H1 (cell line): Measurements from ENCODE around the gene CAMP. TPM values are rescaled to one million over a fixed set of nuclear protein-coding genes. Genes with fewer than 3 reads are reported as not detected.

ENCODE experiments used
- CTCF ChIA-PET: fragments of 300-600 bp; sonication (Branson Sonifier 250); formaldehyde crosslinking; loops from one replicate; lab custom pipeline; 2021; ENCODE audit not compliant: partially characterized antibody; lab: Charles Lee
- POLR2A ChIA-PET: fragments of 300-600 bp; sonication (Branson Sonifier 250); formaldehyde crosslinking; loops from one replicate; lab custom pipeline; 2021; ENCODE audit warnings: inconsistent platforms; ENCODE audit not compliant: partially characterized antibody; lab: Charles Lee
- DNase-seq, 2 experiments: peaks; one replicate each; pipeline versions ENCODE4 v3.0.0 to v3.0.0-alpha.2; 2010 to 2022; ENCODE audit warnings: low spot score in 2 of 2, low read depth in 1 of 2, mixed read lengths in 1 of 2
- FAIRE-seq: peaks from 2 replicates; lab custom pipeline; 2011; peaks lifted over from hg19 to GRCh38; lab: Jason Lieb, UNC
- H2AFZ ChIP-seq: 2 replicates; pipeline ENCODE4 v1.8.1; 2012; ENCODE audit warnings: low read length, inconsistent platforms
- H2AK5ac ChIP-seq: 2 replicates; pipeline ENCODE4 v1.6.1; 2013; ENCODE audit warnings: low read depth, low read length
- H2BK120ac ChIP-seq: replicated peaks from 2 replicates; pipeline ENCODE3; 2013; ENCODE audit warnings: low read depth, low read length, inconsistent platforms
- H2BK12ac ChIP-seq: 2 replicates; pipeline ENCODE4 v1.6.1; 2013; ENCODE audit warnings: low read depth, low read length
- H2BK15ac ChIP-seq: 2 replicates; pipeline ENCODE4 v1.6.1; 2013; ENCODE audit warnings: low read length
- H2BK20ac ChIP-seq: 2 replicates; pipeline ENCODE4 v1.6.1; 2013; ENCODE audit warnings: low read length
- H2BK5ac ChIP-seq: 2 replicates; pipeline ENCODE4 v1.6.1; 2013; ENCODE audit warnings: low read depth, low read length
- H3K14ac ChIP-seq: 2 replicates; pipeline ENCODE4 v1.6.1; 2013; ENCODE audit warnings: inconsistent platforms; ENCODE audit not compliant: insufficient read length
- H3K18ac ChIP-seq: 2 replicates; pipeline ENCODE4 v1.6.1; 2013; ENCODE audit warnings: low read length; ENCODE audit errors: extremely low read depth
- H3K23ac ChIP-seq: 2 replicates; pipeline ENCODE4 v1.6.1; 2013; ENCODE audit warnings: inconsistent platforms; ENCODE audit not compliant: insufficient read length
- H3K23me2 ChIP-seq: 2 replicates; pipeline ENCODE4 v1.6.1; 2013; ENCODE audit warnings: low read depth, low read length
- H3K27ac ChIP-seq: 2 replicates; pipeline ENCODE4 v1.6.1; 2011; ENCODE audit warnings: low read depth, low read length, inconsistent platforms
- H3K27me3 ChIP-seq, 4 experiments: replicated peaks in 1 of 4; 1 replicate in 1 of 4; 2 replicates in 3 of 4; pipeline versions ENCODE4 v1.6.1 to v1.8.1; 2011 to 2013; ENCODE audit warnings: low read length in 3 of 4, mild to moderate bottlenecking in 3 of 4, inconsistent platforms in 2 of 4, mixed read lengths in 2 of 4, moderate library complexity in 1 of 4; ENCODE audit not compliant: control insufficient read depth in 3 of 4, insufficient read depth in 3 of 4; ENCODE audit errors: extremely low read depth in 1 of 4
- H3K36me3 ChIP-seq, 4 experiments: 2 replicates each; pipeline versions ENCODE4 v1.6.1 to v1.8.1; 2011 to 2013; ENCODE audit warnings: mild to moderate bottlenecking in 4 of 4, low read length in 3 of 4, moderate library complexity in 2 of 4, control low read depth in 1 of 4, inconsistent platforms in 1 of 4; ENCODE audit not compliant: insufficient read depth in 4 of 4, control insufficient read depth in 2 of 4
- H3K4ac ChIP-seq: replicated peaks from 2 replicates; pipeline ENCODE3; 2013; ENCODE audit warnings: low read length, low read depth, mixed read lengths, inconsistent platforms; ENCODE audit not compliant: insufficient read length
- H3K4me1 ChIP-seq, 4 experiments: replicated peaks in 1 of 4; 1 replicate in 1 of 4; 2 replicates in 3 of 4; pipeline versions ENCODE4 v1.6.1 to v1.8.1; 2011 to 2013; ENCODE audit warnings: low read length in 3 of 4, inconsistent platforms in 2 of 4, mixed read lengths in 1 of 4; ENCODE audit not compliant: insufficient read depth in 4 of 4, control insufficient read depth in 3 of 4
- H3K4me2 ChIP-seq, 2 experiments: 2 replicates each; pipeline versions ENCODE4 v1.6.1 to v1.8.1; 2011 to 2013; ENCODE audit warnings: low read depth in 2 of 2, low read length in 2 of 2, control low read depth in 1 of 2, inconsistent platforms in 1 of 2, mild to moderate bottlenecking in 1 of 2; ENCODE audit not compliant: insufficient read depth in 1 of 2
- H3K4me3 ChIP-seq, 4 experiments: fragments of 200-600, 300-600 bp in 1 of 4; sonication (generic), shearing (Covaris generic), sonication (Bioruptor Twin) in 1 of 4; 2 replicates each; pipeline versions ENCODE4 v1.5.1 to v1.8.1; 2011 to 2016; ENCODE audit warnings: low read length in 4 of 4, low read depth in 3 of 4, control low read depth in 2 of 4, inconsistent platforms in 2 of 4, mild to moderate bottlenecking in 2 of 4, mixed read lengths in 1 of 4, moderate library complexity in 1 of 4; ENCODE audit not compliant: insufficient read depth in 2 of 4; ENCODE audit errors: extremely low read depth in 1 of 4
- H3K56ac ChIP-seq: replicated peaks from 2 replicates; pipeline ENCODE3; 2013; ENCODE audit warnings: low read depth, mild to moderate bottlenecking, mixed read lengths, low read length, inconsistent platforms; ENCODE audit not compliant: insufficient read length
- H3K79me1 ChIP-seq: 2 replicates; pipeline ENCODE4 v1.6.1; 2013; ENCODE audit warnings: low read depth, low read length, control low read depth
- H3K79me2 ChIP-seq, 2 experiments: 2 replicates each; pipeline versions ENCODE4 v1.6.1 to v1.8.1; 2012 to 2013; ENCODE audit warnings: low read length in 2 of 2, mild to moderate bottlenecking in 2 of 2, inconsistent platforms in 1 of 2; ENCODE audit not compliant: insufficient read depth in 2 of 2, control insufficient read depth in 1 of 2
- H3K9ac ChIP-seq, 4 experiments: replicated peaks in 1 of 4; 1 replicate in 1 of 4; 2 replicates in 3 of 4; pipeline versions ENCODE4 v1.6.1 to v1.8.1; 2011 to 2013; ENCODE audit warnings: low read depth in 3 of 4, low read length in 3 of 4, control low read depth in 2 of 4, mild to moderate bottlenecking in 2 of 4, moderate library complexity in 2 of 4, inconsistent platforms in 1 of 4; ENCODE audit errors: extremely low read depth in 1 of 4
- H3K9me3 ChIP-seq, 2 experiments: 2 replicates each; pipeline versions ENCODE4 v1.6.1 to v1.8.1; 2012 to 2013; ENCODE audit warnings: mild to moderate bottlenecking in 2 of 2, moderate library complexity in 2 of 2, control low read depth in 1 of 2, inconsistent platforms in 1 of 2, low read depth in 1 of 2, low read length in 1 of 2, mixed read lengths in 1 of 2; ENCODE audit not compliant: insufficient read depth in 2 of 2
- H4K20me1 ChIP-seq, 2 experiments: replicated peaks in 1 of 2; 2 replicates each; pipeline versions ENCODE3 to v1.8.1; 2011 to 2013; ENCODE audit warnings: inconsistent platforms in 2 of 2, low read length in 2 of 2, mild to moderate bottlenecking in 1 of 2; ENCODE audit not compliant: insufficient read depth in 2 of 2, control insufficient read depth in 1 of 2
- H4K5ac ChIP-seq: 2 replicates; pipeline ENCODE4 v1.6.1; 2013; ENCODE audit warnings: low read length, low read depth, mixed read lengths, inconsistent platforms; ENCODE audit not compliant: insufficient read length
- H4K8ac ChIP-seq: 2 replicates; pipeline ENCODE4 v1.8.0; 2013; ENCODE audit warnings: mild to moderate bottlenecking, moderate library complexity, low read length, inconsistent platforms; ENCODE audit not compliant: insufficient read depth; ENCODE audit errors: extremely low read depth
- H4K91ac ChIP-seq: replicated peaks from 2 replicates; pipeline ENCODE3; 2013; ENCODE audit warnings: low read length, mixed read lengths, inconsistent platforms; ENCODE audit not compliant: insufficient read length
- CHD1 ChIP-seq: IDR thresholded peaks from 2 replicates; pipeline ENCODE4 v1.6.1; 2012; ENCODE audit warnings: low read depth, low read length, improper control_type of control experiment
- CTBP2 ChIP-seq: IDR thresholded peaks from 2 replicates; pipeline ENCODE4 v1.7.0; 2011; ENCODE audit warnings: borderline replicate concordance, mild to moderate bottlenecking, moderate library complexity, mixed read lengths, low read length; ENCODE audit not compliant: insufficient read depth, insufficient read length
- EGR1 ChIP-seq: IDR thresholded peaks from 2 replicates; pipeline ENCODE4 v1.6.1; 2011; ENCODE audit warnings: low read depth, low read length, borderline replicate concordance
- EP300 ChIP-seq, 2 experiments: IDR thresholded peaks; 1 replicate in 1 of 2; 2 replicates in 1 of 2; pipeline ENCODE4 v1.6.1; 2011 to 2012; ENCODE audit warnings: low read depth in 2 of 2, low read length in 2 of 2, mild to moderate bottlenecking in 2 of 2, borderline replicate concordance in 1 of 2, inconsistent platforms in 1 of 2, moderate library complexity in 1 of 2
- JUN ChIP-seq: IDR thresholded peaks from 2 replicates; pipeline ENCODE4 v1.6.1; 2011; ENCODE audit warnings: low read depth, mild to moderate bottlenecking, improper control_type of control experiment, low read length
- JUND ChIP-seq: IDR thresholded peaks from 2 replicates; pipeline ENCODE4 v1.6.1; 2011; ENCODE audit warnings: mild to moderate bottlenecking, improper control_type of control experiment, low read length
- KDM1A ChIP-seq: fragments of 200-600, 300-600 bp; sonication (generic); IDR thresholded peaks from 2 replicates; pipeline ENCODE4 v1.7.1; 2016; ENCODE audit warnings: mild to moderate bottlenecking, low read length, borderline replicate concordance
- KDM4A ChIP-seq: IDR thresholded peaks from one replicate; pipeline ENCODE4 v1.7.1; 2012; ENCODE audit warnings: low read depth, mild to moderate bottlenecking, moderate library complexity, low read length, inconsistent platforms; ENCODE audit not compliant: severe bottlenecking
- NRF1 ChIP-seq: IDR thresholded peaks from 2 replicates; pipeline ENCODE4 v1.6.1; 2011; ENCODE audit warnings: mild to moderate bottlenecking, low read depth, low read length, improper control_type of control experiment
- POLR2A ChIP-seq, 2 experiments: IDR thresholded peaks; 1 replicate in 1 of 2; 2 replicates in 1 of 2; pipeline ENCODE4 v1.6.1; 2011; ENCODE audit warnings: low read depth in 2 of 2, low read length in 2 of 2, mild to moderate bottlenecking in 2 of 2; ENCODE audit errors: control extremely low read depth in 1 of 2
- SAP30 ChIP-seq: fragments of 300-600 bp; sonication (generic); IDR thresholded peaks from 2 replicates; pipeline ENCODE4 v1.7.1; 2012; ENCODE audit warnings: low read length, moderate library complexity, mild to moderate bottlenecking, inconsistent platforms; ENCODE audit not compliant: insufficient read depth, insufficient replicate concordance
- SIRT6 ChIP-seq: IDR thresholded peaks from one replicate; pipeline ENCODE4 v1.7.1; 2012; ENCODE audit warnings: low read length, inconsistent platforms
- TAF7 ChIP-seq: optimal IDR thresholded peaks from 2 replicates; pipeline ENCODE3; 2011; ENCODE audit warnings: low read depth, mild to moderate bottlenecking, inconsistent platforms, low read length, moderate library complexity, borderline replicate concordance
- TEAD4 ChIP-seq: IDR thresholded peaks from 2 replicates; pipeline ENCODE4 v1.6.1; 2012; ENCODE audit warnings: low read depth, low read length, inconsistent platforms, mixed read lengths
- ZNF274 ChIP-seq: IDR thresholded peaks from 2 replicates; pipeline ENCODE4 v1.7.0; 2012; ENCODE audit warnings: low read length, borderline replicate concordance; ENCODE audit errors: extremely low read depth
- polyA plus RNA-seq, 7 experiments: library from polyadenylated mRNA; depleted of rRNA in 3 of 7; stranded (reverse) in 5 of 7; unstranded in 2 of 7; fragments of >200 nt in 5 of 7; fragments of 200-250 nt in 2 of 7; gene quantifications; 1 replicate in 5 of 7; 2 replicates in 1 of 7; 4 replicates in 1 of 7; pipeline versions ENCODE4 v1.2.1 to v1.2.3, GENCODE V29; 2011 to 2013; ENCODE audit warnings: missing spikeins in 2 of 7, mixed read lengths in 2 of 7
- total RNA-seq: library from RNA; stranded (reverse); fragmentation: NEBNext Ultra II Directional; extraction: Animal tissue kit (Norgen Biotek cat#: 25700); gene quantifications from 2 replicates; pipeline ENCODE4 v1.2.1, GENCODE V29; 2021

The CAMP gene
- total and polyA plus RNA-seq, 2 of the 8 experiments (the other 6 are each of a cell fraction or from before 2014, with no cell fraction given): not detected

DNA sequence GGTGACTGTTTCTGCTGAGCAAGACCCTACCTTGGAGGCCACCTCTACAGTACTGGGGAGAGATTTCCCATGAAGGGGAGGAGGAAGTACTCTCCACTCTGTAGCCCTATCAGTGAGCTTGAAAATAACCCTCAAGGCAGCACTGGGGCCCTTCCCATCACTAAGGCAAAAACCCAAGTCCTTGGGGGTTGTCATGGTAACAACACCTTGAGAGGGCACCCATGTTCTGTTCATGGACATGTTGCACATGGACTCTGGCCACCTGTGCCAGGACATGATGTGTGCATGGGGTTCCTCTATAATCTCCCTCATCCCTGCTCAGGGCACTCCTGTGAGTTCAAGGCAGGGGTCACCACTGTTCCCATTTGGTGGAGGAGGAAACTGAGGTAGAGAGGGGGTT lies 24.2 kb upstream of the CAMP start:
- no peaks in the 10 kb centered on the region for H4K20me1 ChIP-seq
- no peaks in the 10 kb centered on the region for H3K36me3 ChIP-seq
- no peak overlapping the region for H2BK12ac ChIP-seq
- FAIRE-seq (no peak), DNase-seq (no peak)
- H2AK5ac ChIP-seq: no peak overlapping the region
- H3K27ac ChIP-seq: no peak overlapping the region
- no peak overlapping the region for H2BK20ac ChIP-seq
- peaks cover 0 to 7% (median 5%) of the 10 kb centered on the region in 4 experiments; a peak in 6 of 7 replicates for H3K4me1 ChIP-seq
- H3K14ac ChIP-seq: no peak overlapping the region
- H2AFZ ChIP-seq: no peak overlapping the region
- H3K79me1 ChIP-seq: no peaks in the 10 kb centered on the region
- H3K9me3 ChIP-seq: no peaks in the 10 kb centered on the region
- ChIA-PET POLR2A (interaction anchor here (0.8 to 1.8 kb wide), 5 partner anchors 32 to 229 kb away, joined by 3 to 5 read pairs (median 3); no protein-coding TSS in a partner anchor), CTCF (interaction anchor here (0.5 to 2.2 kb wide), 5 partner anchors 46 to 245 kb away, joined by 3 to 13 read pairs (median 3); no protein-coding TSS in a partner anchor)
- H3K4me2 ChIP-seq: no peak overlapping the region
- no peak overlapping the region for H3K18ac ChIP-seq
- H2BK120ac ChIP-seq: no peak overlapping the region
- H3K4me3 ChIP-seq: no peak overlapping the region
- no peaks in the 10 kb centered on the region for H3K79me2 ChIP-seq
- no peak overlapping the region for H2BK5ac ChIP-seq
- no peak overlapping the region for H4K8ac ChIP-seq
- no peak overlapping the region for H3K56ac ChIP-seq
- H4K5ac ChIP-seq: no peak overlapping the region
- H3K23ac ChIP-seq: no peak overlapping the region
- H3K23me2 ChIP-seq: no peaks in the 10 kb centered on the region
- H3K4ac ChIP-seq: no peak overlapping the region
- no peak overlapping the region for H4K91ac ChIP-seq
- no peak overlapping the region for H3K9ac ChIP-seq
- H3K27me3 ChIP-seq: no peaks in the 10 kb centered on the region
- H2BK15ac ChIP-seq: no peak overlapping the region
- TF ChIP-seq JUN (no peak), EGR1 (no peak), SAP30 (no peak), CTBP2 (no peak), POLR2A (IDR thresholded peaks at IDR 0.05; ENCODE audit: control extremely low read depth in 1 of 2, low read depth in 2 of 2, low read length in 2 of 2) (no peak), KDM4A (no peak), CHD1 (no peak), NRF1 (no peak), JUND (no peak), TEAD4 (no peak), SIRT6 (no peak), KDM1A (no peak), TAF7 (no peak), EP300 (IDR thresholded peaks at IDR 0.05; ENCODE audit: borderline replicate concordance in 1 of 2, low read depth in 2 of 2, low read length in 2 of 2) (no peak), ZNF274 (no peak)
